ENCODE results near the gene RNASE11.
"Not testable (repeated sequence)": the region's sequence is repeated elsewhere in the genome, so short reads cannot be mapped to it uniquely, and the experiment has no call there.

The RNASE11 gene

DNA sequence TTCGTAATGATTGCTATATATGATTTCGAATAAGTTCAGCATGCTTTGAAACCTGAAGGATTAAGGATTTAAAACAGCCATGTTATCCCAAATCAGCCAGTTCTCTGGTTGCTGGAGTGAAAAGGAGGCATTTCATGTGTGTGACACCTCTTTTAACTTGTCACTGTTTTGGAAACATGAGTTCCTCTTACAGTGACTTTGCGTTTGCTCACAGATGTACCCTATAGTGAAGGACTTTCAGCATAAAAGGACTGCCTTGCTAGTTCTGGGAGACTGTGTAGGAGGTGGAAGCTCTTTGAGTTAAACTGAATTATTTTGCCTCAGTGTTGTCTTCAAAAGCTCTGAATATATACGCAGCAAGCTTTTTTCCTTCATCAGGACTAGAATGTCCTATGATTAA lies 7.6 kb downstream of the RNASE11 start:
- no peak for DNase-seq (ENCODE audit: low read depth in 2 of 2)

DNA sequence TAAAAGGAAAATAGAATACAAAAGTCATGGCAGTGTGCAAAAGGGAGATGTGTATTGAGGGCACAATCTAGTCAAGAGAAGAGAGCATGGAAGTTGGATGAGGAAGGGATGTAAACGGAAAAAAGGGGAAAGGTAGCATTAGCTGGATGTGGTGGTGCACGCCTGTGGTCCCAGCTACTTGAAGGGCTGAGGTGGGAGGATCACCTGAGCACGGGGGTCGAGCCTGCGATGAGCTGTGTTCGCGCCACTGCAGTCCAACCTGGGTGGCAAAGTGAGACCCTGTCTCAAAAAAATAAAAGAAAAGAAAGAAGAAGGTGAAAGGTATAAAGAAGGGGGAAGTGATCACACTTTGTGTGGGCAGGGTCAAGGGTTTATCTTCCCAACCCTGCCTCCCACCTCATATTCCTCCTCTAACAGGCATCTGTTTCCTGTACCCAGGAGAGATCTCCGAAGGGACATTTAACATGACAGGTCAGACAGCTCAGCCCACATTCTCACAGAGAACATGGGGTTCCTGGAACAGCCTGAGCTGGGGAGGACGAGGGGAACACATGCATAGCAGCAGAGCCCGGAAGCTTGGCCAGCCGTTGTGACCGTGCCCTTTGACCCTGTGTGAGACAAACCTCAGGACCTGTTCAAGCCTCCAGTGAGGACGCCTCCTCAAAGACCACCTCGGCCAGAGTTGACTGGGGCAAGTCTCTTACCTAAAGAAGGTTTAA lies 8.9 kb downstream of the RNASE11 start:
- no peak for DNase-seq (ENCODE audit: low read depth in 2 of 2)

DNA sequence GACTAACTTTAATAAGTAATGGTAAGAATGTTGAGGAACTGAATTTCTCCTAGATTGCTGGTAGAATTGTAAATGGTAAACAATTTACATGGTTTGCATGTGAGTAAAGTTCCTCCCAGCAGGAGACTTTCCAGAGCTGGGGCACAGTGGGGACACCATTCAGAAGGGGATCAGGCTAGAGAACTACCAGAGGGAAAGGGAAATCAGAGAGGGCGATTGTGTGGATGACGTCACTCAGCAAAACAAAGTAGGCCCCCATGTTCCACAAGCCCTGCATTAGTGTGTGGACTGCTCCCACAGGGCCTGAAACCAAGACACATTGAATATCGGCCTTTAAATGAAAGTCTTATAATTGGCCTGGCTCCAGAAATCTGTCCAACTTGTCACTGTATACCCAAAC lies 9.5 kb downstream of the RNASE11 start:
- no peak for DNase-seq (ENCODE audit: low read depth in 2 of 2)

DNA sequence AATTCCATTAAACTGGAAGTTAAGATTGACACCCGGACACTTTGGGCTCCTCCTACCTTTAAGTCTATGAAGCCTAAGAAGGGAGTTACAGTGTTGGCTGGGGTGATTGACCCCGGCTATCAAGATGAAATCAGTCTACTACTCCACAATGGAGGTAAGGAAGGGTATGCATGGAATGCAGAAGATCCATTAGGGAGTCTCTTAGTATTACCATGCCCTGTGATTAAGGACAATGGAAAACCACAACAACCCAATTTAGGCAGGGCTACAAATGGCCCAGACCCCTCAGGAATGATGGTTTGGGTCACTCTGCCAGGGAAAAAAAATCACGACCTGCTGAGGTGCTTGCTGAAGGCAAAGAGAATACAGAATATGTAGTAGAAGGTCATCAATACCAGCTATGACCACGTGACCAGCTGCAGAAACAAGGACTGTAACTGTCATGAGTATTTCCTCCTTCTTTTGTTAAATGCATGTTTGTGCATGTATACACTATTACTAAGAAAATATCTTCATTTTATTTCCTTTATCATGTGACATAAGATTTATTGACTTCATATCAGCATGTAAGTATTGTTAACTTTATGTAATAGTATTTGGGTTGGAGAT lies 15.3 kb downstream of the RNASE11 start:
- not testable (repeated sequence) for DNase-seq (ENCODE audit: low read depth in 2 of 2)

DNA sequence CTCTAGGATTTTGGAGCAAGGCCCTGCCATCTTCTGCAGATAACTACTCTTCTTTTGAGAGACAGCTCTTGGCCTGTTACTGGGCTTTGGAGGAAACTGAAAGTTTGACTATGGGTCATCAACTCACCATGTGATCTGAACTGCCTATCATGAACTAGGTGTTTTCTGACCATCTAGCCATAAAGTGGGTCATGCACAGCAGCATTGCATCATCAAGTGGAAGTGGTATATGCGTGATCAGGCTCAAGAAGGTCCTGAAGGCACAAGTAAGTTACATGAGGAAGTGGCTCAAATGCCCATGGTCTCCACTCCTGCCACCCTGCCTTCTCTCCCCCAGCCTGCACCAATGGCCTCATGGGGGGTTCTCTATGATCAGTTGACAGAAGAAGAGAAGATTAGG lies 17.1 kb downstream of the RNASE11 start:
- not testable (repeated sequence) for DNase-seq (ENCODE audit: low read depth in 2 of 2)

- not testable (repeated sequence) for DNase-seq (ENCODE audit: low read depth in 2 of 2)
These were observed 17.9 kb downstream of the RNASE11 start for GRCh38 chr14:20569865-20570264.

GRCh38 chr14:20569066-20569465 lies 18.7 kb downstream of the RNASE11 start:
- no peak for DNase-seq (ENCODE audit: low read depth in 2 of 2)

- no peak for DNase-seq (ENCODE audit: low read depth in 2 of 2)
These were observed 19.4 kb downstream of the RNASE11 start for GRCh38 chr14:20568393-20568792.

GRCh38 chr14:20567199-20567598 lies 20.6 kb downstream of the RNASE11 start:
- not testable (repeated sequence) for DNase-seq (ENCODE audit: low read depth in 2 of 2)

- DNase-seq (ENCODE audit: low read depth in 2 of 2) = no peak
These were observed 23.3 kb downstream of the RNASE11 start for GRCh38 chr14:20564501-20564997.

GRCh38 chr14:20563971-20564370 lies 23.8 kb downstream of the RNASE11 start:
- DNase-seq (ENCODE audit: low read depth in 2 of 2) = no peak

DNA sequence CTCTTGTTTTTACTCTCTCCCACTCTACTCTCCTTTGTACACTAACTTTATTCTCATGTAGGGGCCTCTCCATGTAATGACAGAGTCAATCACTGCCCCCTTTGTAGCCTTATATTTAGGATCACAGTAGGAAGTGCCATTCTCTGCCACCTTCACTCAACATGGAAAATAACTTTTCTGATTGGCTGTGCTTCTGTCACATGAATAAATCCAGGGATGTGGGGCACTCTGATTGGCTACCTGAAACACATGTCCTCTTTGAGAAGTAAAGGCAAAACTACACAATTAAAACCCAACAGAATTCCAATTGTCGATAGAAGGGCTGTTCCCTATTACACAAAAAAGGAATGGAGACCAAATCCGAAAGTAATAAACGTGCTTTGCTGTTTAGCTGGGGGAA lies 26.8 kb downstream of the RNASE11 start, which contains the start of gene RNASE9:
Gene RNASE9, minus strand, starts transcription at position 87 of the 400 bp plus-strand sequence.
- DNase-seq (ENCODE audit: low read depth in 2 of 2) = no peak

- no peak for DNase-seq (ENCODE audit: low read depth in 2 of 2)
These were observed 28.3 kb downstream of the RNASE11 start for GRCh38 chr14:20559461-20559904.

DNA sequence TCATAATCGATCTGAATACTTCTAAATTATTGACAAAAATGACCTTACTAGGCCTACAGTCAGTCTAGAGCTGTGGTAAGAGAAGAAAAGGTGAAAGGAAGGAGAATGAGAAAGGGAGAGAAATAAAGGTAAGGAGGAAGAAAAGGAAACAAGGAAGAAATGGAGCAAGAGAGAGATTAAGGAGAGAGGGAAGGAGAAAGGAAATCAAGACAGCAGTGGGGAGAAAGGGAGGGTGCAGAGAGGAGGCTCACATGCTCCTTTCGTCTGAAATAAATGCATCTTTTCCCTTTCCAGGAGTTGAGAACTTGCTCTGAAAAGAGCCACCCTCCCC lies 30.6 kb downstream of the RNASE11 start:
- no peak for DNase-seq (ENCODE audit: low read depth in 2 of 2)

DNA sequence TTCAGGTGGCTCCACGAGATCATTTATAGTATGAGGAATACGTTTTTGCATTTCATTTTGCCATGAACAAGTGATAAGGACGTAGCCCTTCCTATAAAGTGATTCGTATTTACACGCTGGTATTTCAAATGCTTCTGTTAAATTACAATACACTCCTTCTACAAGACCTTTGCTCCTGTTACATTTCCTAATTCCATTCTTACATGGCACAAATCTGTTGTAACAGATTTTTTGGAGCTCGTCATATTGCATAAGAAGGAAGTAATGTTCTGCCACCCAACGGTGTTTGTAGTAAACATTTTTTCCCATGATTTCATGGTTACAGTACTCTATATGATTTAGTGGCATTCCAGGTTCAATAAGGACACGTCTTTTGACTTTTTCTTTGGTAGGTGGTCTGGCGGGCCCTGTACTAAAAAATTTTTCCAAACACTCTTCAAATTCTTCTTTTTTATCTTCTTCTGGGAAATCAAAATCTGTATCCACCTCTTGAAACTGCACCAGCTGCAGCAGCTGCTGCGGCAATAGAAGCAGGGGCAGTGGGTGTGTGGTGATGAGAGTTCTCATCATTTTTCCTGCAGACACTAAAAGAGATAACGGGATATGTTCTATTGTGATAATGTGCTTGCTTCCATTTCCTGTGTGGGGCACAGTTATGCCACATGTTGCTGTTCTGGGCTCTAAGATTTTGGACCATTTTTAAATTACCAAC lies 31.1 kb downstream of the RNASE11 start:
- DNase-seq (ENCODE audit: low read depth in 2 of 2) = no peak

- DNase-seq (ENCODE audit: low read depth in 2 of 2) = no peak
These were observed 32.0 kb downstream of the RNASE11 start for GRCh38 chr14:20555845-20556244.

GRCh38 chr14:20553024-20553423 lies 34.8 kb downstream of the RNASE11 start:
- DNase-seq (ENCODE audit: low read depth in 2 of 2) = no peak

DNA sequence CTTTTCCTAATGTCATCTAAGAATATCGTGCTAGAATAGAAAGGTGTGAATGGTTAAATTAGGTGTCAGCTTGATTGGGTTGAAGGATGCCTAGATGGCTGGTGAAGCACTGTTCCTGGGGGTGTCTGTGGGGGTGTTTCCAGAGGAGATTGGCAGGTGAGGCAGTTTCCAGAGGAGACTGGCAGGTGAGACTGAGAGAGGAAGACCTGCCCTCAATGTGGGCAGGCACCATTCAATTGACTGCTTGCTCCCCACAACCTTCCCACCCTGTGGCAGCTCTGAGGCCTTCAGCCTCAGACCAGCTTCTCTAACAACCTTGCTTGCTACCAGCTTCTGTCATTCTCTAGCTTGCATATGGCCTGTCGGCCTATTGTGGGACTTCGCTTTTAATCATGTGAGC lies 36.2 kb downstream of the RNASE11 start:
- no peak for DNase-seq (ENCODE audit: low read depth in 2 of 2)

GRCh38 chr14:20550926-20551325 lies 36.9 kb downstream of the RNASE11 start:
- no peak for DNase-seq (ENCODE audit: low read depth in 2 of 2)

GRCh38 chr14:20548414-20549158 lies 39.2 kb downstream of the RNASE11 start:
- DNase-seq (ENCODE audit: low read depth in 2 of 2) = no peak

- DNase-seq (ENCODE audit: low read depth in 2 of 2) = no peak
These were observed 40.9 kb downstream of the RNASE11 start for GRCh38 chr14:20546877-20547276.

DNA sequence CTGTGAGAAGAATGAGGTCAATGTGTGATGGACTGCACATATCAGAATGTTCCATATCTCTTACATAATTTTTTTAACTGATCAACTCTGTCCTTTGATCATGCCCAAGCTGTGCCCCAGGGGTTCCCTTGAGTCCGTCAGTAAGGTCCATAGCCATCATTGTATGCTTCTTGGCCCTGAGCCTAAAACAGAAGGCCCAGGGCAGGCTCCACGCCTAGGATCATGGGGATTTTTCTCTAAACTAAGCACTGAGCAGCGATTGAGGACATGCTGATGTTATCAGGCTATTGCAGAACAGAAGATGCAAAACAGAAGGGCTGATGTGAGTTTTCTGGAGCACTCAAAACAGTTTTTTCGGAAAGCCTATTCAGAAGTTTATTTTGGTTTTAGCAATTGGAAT lies 47.9 kb downstream of the RNASE11 start:
- DNase-seq (ENCODE audit: low read depth in 2 of 2) = no peak

Data from fibroblast of skin of left biceps (primary cell).